ENCODE results near the gene SYT7.
A peak's percentile ranks its signal among the peaks of the same experiment; 100 is the strongest.

The SYT7 gene

GRCh38 chr11:61539006-61539405, 41.9 kb downstream of the SYT7 start:
- DNase-seq (ENCODE audit: low read depth in 2 of 2), result no peak

DNA sequence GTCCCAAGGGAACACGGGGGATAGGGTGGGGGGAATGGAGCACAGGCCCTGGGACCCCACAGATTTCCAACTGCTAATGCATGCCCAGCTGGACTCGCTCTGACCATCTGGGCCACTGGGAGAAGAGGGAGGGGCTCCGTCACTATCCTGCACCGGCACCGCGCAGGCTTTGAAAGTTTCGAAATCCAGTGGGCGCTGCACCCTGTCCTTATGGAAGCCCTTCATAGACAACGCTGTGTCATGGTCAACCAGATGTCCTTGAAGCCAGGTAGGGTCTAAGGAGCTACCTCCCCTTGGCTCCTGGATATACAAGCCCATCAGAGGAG, 42.3 kb downstream of the SYT7 start:
- DNase-seq (ENCODE audit: low read depth in 2 of 2), result no peak

- DNase-seq (ENCODE audit: low read depth in 2 of 2), result no peak
Observed at GRCh38 chr11:61537326-61537725, 43.5 kb downstream of the SYT7 start.

GRCh38 chr11:61536676-61537270, 44.1 kb downstream of the SYT7 start:
- DNase-seq (ENCODE audit: low read depth in 2 of 2), result no peak

DNA sequence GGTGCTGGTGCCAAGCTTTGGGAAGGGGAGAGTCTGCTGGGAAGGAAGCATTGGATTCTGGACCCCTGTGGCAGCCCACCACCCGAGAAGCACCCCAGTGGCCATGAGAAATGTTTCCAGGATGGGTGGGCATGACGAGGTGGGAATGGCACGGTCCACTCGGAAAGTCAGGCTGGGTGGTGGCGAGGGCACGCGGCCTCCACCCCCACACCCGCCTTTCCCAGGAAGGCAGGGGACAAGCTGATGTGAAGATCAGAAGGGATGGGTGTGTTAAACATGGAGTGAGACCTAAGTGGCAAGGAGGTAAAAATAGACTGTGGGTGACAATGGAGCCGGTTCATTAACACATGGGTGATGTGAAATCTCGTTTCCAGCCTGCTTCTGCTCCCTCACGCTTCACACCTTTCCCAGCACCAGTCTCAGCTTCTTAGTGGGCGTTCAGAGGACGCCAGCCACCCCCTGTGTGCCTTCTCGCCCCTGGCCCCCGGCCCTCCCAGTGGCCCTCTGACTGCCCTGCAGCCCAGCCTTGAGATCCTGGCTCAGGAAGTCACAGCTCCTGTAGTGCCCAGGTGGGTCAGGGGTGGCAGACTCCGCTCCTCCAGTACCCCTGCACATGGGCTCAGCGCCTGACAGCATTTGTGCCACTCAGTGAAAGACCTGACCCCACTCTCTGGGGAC, 44.7 kb downstream of the SYT7 start:
- no peak for DNase-seq (ENCODE audit: low read depth in 2 of 2)

- no peak for DNase-seq (ENCODE audit: low read depth in 2 of 2)
Observed at GRCh38 chr11:61534933-61535839, 45.7 kb downstream of the SYT7 start.

DNA sequence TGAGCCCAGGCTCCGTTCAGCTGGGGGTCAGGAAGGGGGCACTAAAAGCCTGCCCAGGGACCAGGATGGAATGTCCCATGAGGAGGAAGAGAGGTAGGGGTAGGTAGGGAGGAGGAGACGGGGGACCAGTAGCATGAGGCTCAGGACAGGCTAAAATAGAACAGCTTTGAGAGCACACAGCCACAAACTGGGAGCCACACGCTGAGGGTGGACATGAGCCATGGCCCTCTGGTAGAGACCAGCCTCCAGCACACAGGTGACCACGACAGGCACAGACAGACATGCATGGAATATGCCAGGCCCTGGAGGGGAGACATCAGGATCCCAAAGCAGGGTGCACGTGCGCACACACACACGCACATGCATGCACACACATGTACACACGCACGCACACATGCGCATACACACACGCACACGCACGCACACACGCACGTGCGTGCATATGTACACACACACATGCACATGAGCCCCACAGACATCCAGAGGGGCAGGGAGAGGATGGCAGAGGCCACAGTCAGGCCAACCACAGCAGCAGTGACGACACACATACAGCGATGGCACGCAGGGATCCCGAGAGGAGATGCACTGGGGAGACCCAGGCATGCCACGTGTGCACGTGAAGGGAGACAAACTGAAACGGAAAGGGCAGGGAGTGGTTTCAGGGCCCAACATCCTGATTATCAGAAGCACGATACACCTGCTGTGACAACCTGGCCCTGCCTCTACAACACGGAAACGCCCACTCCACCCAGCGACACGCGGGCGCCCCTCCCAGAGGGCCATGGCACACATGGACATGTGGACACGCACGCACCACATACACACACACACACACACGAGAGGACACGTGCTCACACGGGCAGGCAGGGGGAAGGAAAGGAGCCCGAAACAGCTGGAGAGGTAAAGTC, 46.6 kb downstream of the SYT7 start:
- no peak for DNase-seq (ENCODE audit: low read depth in 2 of 2)

DNA sequence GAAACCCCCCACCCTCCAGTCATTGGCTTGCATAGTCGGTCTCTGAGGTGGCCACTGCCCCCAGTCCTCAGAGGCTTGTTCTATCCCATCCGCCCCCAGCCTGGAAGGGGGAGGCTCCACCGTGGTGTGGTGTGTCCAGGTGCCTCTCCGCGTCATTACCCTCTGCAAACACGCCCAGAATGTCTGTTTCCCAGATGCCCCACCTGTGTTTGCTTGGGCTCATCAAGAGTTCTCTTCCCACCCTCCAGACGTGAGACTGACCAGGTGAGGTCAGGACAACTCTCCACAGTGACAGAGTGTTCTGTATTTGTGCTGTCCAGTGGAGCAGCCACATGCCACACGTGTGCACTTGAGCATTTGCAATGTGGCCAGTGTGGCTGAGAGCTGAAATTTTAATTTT, 47.5 kb downstream of the SYT7 start:
- DNase-seq (ENCODE audit: low read depth in 2 of 2), result no peak

- DNase-seq (ENCODE audit: low read depth in 2 of 2), result no peak
Observed at GRCh38 chr11:61533039-61533375, 47.9 kb downstream of the SYT7 start.

- DNase-seq (ENCODE audit: low read depth in 2 of 2), result peak in 1 of 2 donors; percentile 10
Observed at GRCh38 chr11:61532134-61533038, 48.5 kb downstream of the SYT7 start.

DNA sequence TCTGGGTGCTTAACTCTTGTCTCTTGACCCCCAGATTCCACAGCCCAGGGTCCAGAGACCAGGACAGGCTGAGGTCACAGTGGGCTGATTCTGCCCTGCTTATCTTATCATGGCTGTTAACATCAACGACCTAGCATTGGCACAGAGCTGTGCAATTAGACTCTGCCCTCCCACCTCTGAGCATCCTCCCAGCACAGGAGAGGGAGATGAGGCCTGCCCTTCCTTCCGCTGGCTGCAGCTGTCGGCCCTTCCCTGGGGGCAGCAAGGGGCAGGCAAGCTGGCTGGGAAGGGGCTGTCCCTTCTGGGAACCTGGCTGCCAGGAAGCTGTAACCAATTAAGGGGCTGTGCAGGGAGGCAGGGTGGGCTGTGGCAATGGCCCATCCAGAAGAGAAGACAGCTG, 49.8 kb downstream of the SYT7 start:
- no peak for DNase-seq (ENCODE audit: low read depth in 2 of 2)

- DNase-seq (ENCODE audit: low read depth in 2 of 2), result no peak
Observed at GRCh38 chr11:61529537-61530225, 51.2 kb downstream of the SYT7 start.

DNA sequence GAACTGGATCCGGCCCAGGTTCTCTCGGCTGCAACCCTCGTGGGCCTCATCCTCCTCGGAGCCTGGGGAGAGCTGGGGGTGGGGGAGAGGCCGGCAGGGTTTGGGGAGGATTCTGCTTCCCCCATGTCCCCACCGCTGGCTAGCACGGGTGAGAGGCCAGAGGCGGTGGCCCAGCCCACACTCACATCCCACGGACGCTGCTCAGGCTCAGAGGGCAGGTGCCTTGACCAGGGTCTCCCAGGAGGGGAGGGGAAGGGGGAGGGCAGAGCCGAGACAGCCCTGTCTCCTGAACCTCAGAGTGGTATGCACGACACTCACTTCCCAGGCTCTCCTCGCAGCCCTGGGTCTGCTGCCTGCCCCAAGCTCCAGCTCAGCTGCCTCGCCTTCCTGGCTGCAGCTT, 52.8 kb downstream of the SYT7 start:
- no peak for DNase-seq (ENCODE audit: low read depth in 2 of 2)

- DNase-seq (ENCODE audit: low read depth in 2 of 2), result no peak
Observed at GRCh38 chr11:61526956-61527731, 53.7 kb downstream of the SYT7 start.

- DNase-seq (ENCODE audit: low read depth in 2 of 2), result no peak
Observed at GRCh38 chr11:61526229-61526628, 54.6 kb downstream of the SYT7 start.

DNA sequence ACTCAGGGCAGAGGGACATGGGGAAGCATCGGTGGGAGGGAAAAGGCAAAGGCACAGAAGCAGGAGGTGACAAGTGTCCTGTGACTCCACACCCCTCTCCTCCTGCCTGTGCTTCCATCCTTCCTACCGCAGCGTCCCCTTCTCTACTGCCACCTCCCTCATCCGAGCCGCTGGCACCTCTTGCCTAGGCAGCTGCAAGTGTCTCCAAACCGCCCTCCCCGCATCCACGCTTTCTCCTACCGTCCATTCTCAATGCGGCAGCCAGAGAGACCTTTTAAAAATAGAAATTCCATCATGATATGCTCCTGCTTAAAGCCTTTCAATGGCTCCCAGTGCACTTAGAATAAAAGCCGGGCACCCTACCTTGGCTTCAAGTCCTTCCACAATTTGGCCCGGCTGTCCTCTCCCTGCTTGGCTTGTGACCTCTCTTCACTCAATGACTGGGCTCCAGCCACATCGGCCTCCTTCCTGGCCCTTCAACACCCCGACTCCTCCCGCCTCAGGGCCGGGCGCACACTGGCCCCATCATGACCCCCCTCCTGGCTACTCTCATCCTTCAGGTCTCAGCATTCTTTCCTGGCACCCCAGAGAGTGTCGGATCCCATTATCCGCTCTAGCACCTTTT, 55.8 kb downstream of the SYT7 start:
- no peak for DNase-seq (ENCODE audit: low read depth in 2 of 2)

- DNase-seq (ENCODE audit: low read depth in 2 of 2), result no peak
Observed at GRCh38 chr11:61524446-61524845, 56.4 kb downstream of the SYT7 start.

GRCh38 chr11:61522881-61523280, 58.0 kb downstream of the SYT7 start:
- DNase-seq (ENCODE audit: low read depth in 2 of 2), result no peak

All from stimulated activated CD8-positive, alpha-beta memory T cell treated with anti-CD3 and anti-CD28 coated beads, Interleukin-7, amount 100 ng/mL, for 1 hour (primary cell).